Vagina (tissue), 2 donors: ENCODE data around the gene OXT. TPM values are rescaled to one million over a fixed set of nuclear protein-coding genes. Genes with fewer than 3 reads are reported as not detected.

Experiments
- DNase-seq, 2 donors: peaks; one replicate each; pipeline ENCODE4 v3.0.0-alpha.2; 2017; ENCODE audit errors: extremely low spot score in 2 of 2
- H3K27ac ChIP-seq: fragments of 200-600 bp; sonication (generic); one replicate; pipeline ENCODE4 v1.5.1; 2019
- H3K27me3 ChIP-seq: fragments of 200-600 bp; sonication (generic); one replicate; pipeline ENCODE4 v1.5.1; 2019
- H3K36me3 ChIP-seq, 2 donors: fragments of 200-600 bp; sonication (generic); one replicate each; pipeline ENCODE4 v1.5.1; 2017 to 2019
- H3K4me1 ChIP-seq: fragments of 200-600 bp; sonication (generic); one replicate; pipeline ENCODE4 v1.5.1; 2019
- H3K4me3 ChIP-seq, 2 donors: fragments of 200-600 bp; sonication (generic); 1 replicate in 1 of 2; 2 replicates in 1 of 2; pipeline ENCODE4 v1.5.1; 2016 to 2019
- H3K9me3 ChIP-seq: fragments of 200-600 bp; sonication (generic); one replicate; pipeline ENCODE4 v1.5.1; 2019
- CTCF ChIP-seq, 3 experiments: fragments of 450-650 bp in 2 of 3; fragments of 200-600 bp in 1 of 3; sonication (generic) in 1 of 3; IDR thresholded peaks; one replicate each; pipeline ENCODE4 v1.5.1; 2017 to 2019; ENCODE audit warnings: antibody characterized with exemption in 3 of 3, mild to moderate bottlenecking in 2 of 3, moderate library complexity in 2 of 3
- POLR2A ChIP-seq, 2 donors: fragments of 450-650 bp; IDR thresholded peaks; one replicate each; pipeline ENCODE4 v1.6.1; 2017; ENCODE audit warnings: antibody characterized with exemption in 2 of 2, mild to moderate bottlenecking in 2 of 2, moderate library complexity in 2 of 2
- POLR2AphosphoS5 ChIP-seq, 2 donors: sonication (generic); formaldehyde crosslinking; IDR thresholded peaks; one replicate each; pipeline ENCODE4 v1.9.0; 2017; ENCODE audit warnings: antibody characterized with exemption in 2 of 2, mild to moderate bottlenecking in 2 of 2, low read depth in 1 of 2; ENCODE audit not compliant: insufficient read depth in 1 of 2
- intact Hi-C: fragments of 100-400 bp; cut with DNase I; formaldehyde crosslinking; loops from one replicate; pipeline ENCODE4 v1.15.1; 2023
- total RNA-seq: library from RNA; depleted of rRNA; stranded (reverse); fragments of >200 nt; gene quantifications from one replicate; pipeline ENCODE4 v1.2.3, GENCODE V29; 2016

The OXT gene
- total RNA-seq, 1 donor from 2014 or later = not detected

DNA sequence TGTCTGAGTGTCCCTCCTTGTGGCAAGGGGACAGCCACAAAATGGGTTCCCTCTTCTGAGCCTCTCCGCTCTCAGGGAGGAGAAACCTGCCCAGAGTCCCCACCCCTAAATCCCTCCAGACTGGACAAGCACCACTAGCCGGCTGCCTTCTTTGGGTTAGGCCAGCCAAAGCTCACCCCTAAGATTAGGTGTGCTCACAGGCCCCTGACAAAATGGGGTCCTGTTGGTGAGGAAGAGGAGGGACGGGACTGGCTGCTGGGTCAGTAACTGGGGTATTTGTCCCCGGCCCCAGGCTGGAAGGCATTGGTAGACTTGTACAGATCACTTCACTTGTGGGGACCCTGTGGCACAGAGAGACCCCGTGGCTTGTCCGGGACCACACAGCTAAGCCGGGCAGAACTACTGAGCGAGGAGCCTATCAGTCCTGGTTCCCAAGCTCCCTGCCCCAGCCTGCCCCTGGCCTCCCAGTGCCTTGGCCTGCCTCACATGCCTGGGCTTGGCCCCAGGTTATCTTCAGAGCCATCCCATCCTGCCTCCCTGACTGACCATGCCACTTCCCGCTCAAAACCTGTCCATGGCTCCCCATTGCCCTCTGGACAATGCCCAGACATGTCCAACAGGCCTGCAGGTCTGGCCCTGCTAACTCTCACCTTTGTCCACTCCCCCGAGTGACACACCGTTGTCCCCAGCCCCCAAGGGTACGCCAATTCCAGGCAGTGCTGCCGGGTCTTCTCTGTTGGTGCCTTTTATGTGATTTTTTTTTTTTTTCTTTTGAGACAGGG lies 23.6 kb downstream of the OXT start:
- Histone ChIP-seq H3K27me3 (peaks cover 6% of the 10 kb centered on the region), H3K4me3 (no peak overlapping the region), H3K4me1 (peaks cover 5% of the 10 kb centered on the region), H3K9me3 (no peaks in the 10 kb centered on the region), H3K36me3 (no peaks in the 10 kb centered on the region), H3K27ac (no peak overlapping the region)
- intact Hi-C loops = no loop called here
- TF ChIP-seq POLR2AphosphoS5 (IDR thresholded peaks at IDR 0.05; ENCODE audit: insufficient read depth in 1 of 2, low read depth in 1 of 2) (no peak), CTCF (IDR thresholded peaks at IDR 0.05) (no peak), POLR2A (IDR thresholded peaks at IDR 0.05) (no peak)
- DNase-seq = no peak

GRCh38 chr20:3100480-3100879 lies 29.1 kb downstream of the OXT start:
- Histone ChIP-seq H3K27me3 (no peaks in the 10 kb centered on the region), H3K4me3 (no peak overlapping the region), H3K36me3 (no peaks in the 10 kb centered on the region), H3K27ac (no peak overlapping the region), H3K4me1 (no peaks in the 10 kb centered on the region), H3K9me3 (no peaks in the 10 kb centered on the region)
- TF ChIP-seq POLR2A (IDR thresholded peaks at IDR 0.05) (no peak), CTCF (IDR thresholded peaks at IDR 0.05) (no peak)
- no peak for DNase-seq
- intact Hi-C loops = no loop called here

DNA sequence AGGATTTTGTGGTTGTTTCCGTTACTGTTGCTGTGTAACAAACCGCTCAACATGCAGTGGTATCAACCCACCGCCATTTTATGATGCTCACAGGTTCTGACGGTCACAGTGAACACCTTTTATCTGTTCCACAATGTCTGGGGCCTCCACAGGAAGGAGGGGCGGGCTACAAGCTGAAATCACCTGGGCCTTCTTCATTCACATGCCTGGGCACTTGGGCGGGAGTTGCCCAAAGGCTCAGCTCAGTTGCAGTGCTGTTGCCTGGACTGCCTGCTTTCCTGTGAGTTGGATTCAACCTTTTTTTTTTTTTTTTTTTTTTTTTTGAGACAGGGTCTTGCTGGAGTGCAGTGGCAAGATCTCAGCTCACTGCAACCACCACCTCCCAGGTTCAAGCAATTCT lies 29.8 kb downstream of the OXT start:
- H3K27ac ChIP-seq = no peak overlapping the region
- no peaks in the 10 kb centered on the region for H3K9me3 ChIP-seq
- no peak for TF ChIP-seq POLR2A (IDR thresholded peaks at IDR 0.05)
- no peak for TF ChIP-seq CTCF (IDR thresholded peaks at IDR 0.05)
- TF ChIP-seq POLR2AphosphoS5 (IDR thresholded peaks at IDR 0.05; ENCODE audit: insufficient read depth in 1 of 2, low read depth in 1 of 2) = no peak
- intact Hi-C loops = no loop called here
- H3K36me3 ChIP-seq = no peaks in the 10 kb centered on the region
- no peak for DNase-seq
- H3K27me3 ChIP-seq = no peaks in the 10 kb centered on the region
- no peaks in the 10 kb centered on the region for H3K4me1 ChIP-seq
- H3K4me3 ChIP-seq = no peak overlapping the region

GRCh38 chr20:3101737-3102574 lies 30.5 kb downstream of the OXT start:
- no peaks in the 10 kb centered on the region for H3K36me3 ChIP-seq
- intact Hi-C loops = no loop called here
- no peaks in the 10 kb centered on the region for H3K9me3 ChIP-seq
- no peak overlapping the region for H3K27ac ChIP-seq
- TF ChIP-seq CTCF (IDR thresholded peaks at IDR 0.05) = no peak
- no peak for TF ChIP-seq POLR2AphosphoS5 (IDR thresholded peaks at IDR 0.05; ENCODE audit: insufficient read depth in 1 of 2, low read depth in 1 of 2)
- no peak for TF ChIP-seq POLR2A (IDR thresholded peaks at IDR 0.05)
- H3K27me3 ChIP-seq = no peaks in the 10 kb centered on the region
- no peaks in the 10 kb centered on the region for H3K4me1 ChIP-seq
- H3K4me3 ChIP-seq = no peak overlapping the region
- no peak for DNase-seq
